ENCODE results near the gene ZNF185.

GRCh38 chrX:152912641-152913040, 14.8 kb downstream of the ZNF185 start:
- TF ChIP-seq, protein P1, sequence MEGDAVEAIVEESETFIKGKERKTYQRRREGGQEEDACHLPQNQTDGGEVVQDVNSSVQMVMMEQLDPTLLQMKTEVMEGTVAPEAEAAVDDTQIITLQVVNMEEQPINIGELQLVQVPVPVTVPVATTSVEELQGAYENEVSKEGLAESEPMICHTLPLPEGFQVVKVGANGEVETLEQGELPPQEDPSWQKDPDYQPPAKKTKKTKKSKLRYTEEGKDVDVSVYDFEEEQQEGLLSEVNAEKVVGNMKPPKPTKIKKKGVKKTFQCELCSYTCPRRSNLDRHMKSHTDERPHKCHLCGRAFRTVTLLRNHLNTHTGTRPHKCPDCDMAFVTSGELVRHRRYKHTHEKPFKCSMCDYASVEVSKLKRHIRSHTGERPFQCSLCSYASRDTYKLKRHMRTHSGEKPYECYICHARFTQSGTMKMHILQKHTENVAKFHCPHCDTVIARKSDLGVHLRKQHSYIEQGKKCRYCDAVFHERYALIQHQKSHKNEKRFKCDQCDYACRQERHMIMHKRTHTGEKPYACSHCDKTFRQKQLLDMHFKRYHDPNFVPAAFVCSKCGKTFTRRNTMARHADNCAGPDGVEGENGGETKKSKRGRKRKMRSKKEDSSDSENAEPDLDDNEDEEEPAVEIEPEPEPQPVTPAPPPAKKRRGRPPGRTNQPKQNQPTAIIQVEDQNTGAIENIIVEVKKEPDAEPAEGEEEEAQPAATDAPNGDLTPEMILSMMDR (IDR thresholded peaks at IDR 0.05): no peak
- TF ChIP-seq POLR2A (IDR thresholded peaks at IDR 0.05): no peak
